HUES48 (cell line): ENCODE measurements around the gene SUGP2.
"Not testable (repeated sequence)": the region's sequence is repeated elsewhere in the genome, so short reads cannot be mapped to it uniquely, and the experiment has no call there.

ENCODE experiments used
- H3K27ac ChIP-seq: one replicate; pipeline ENCODE4 v1.7.0; 2013; ENCODE audit warnings: low read depth, low read length, inconsistent platforms
- H3K27me3 ChIP-seq: 2 replicates; pipeline ENCODE4 v1.6.1; 2013; ENCODE audit warnings: mild to moderate bottlenecking, low read length; ENCODE audit not compliant: control insufficient read depth, insufficient read depth
- H3K36me3 ChIP-seq: 2 replicates; pipeline ENCODE4 v1.6.1; 2013; ENCODE audit warnings: low read length; ENCODE audit not compliant: control insufficient read depth, insufficient read depth
- H3K4me1 ChIP-seq: 2 replicates; pipeline ENCODE4 v1.6.1; 2013; ENCODE audit warnings: mild to moderate bottlenecking, low read length; ENCODE audit not compliant: control insufficient read depth, insufficient read depth
- H3K4me3 ChIP-seq: 2 replicates; pipeline ENCODE4 v1.5.1; 2013; ENCODE audit warnings: mild to moderate bottlenecking, low read depth, low read length
- H3K9ac ChIP-seq: 2 replicates; pipeline ENCODE4 v1.6.1; 2013; ENCODE audit warnings: mild to moderate bottlenecking, low read depth, low read length, moderate library complexity
- H3K9me3 ChIP-seq: 2 replicates; pipeline ENCODE4 v1.6.1; 2013; ENCODE audit warnings: low read length; ENCODE audit not compliant: control insufficient read depth, insufficient read depth

The SUGP2 gene

DNA sequence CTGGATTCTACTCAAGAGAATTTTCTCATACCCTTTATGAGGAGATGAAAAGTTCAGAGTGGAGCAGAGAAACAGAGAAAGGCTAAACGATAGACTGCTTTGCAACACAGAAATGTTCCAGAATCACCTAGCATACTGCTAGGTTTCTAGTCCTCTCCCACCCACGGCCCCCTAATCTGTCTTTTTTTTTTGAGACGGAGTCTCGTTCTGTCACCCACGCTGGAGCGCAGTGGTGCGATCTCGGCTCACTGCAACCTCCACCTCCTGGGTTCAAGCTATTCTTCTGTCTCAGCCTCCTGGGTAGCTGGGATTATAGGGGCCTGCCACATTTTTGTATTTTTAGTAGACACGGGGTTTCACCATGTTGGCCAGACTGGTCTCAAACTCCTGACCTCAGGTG, 4.8 kb downstream of the SUGP2 start:
- no peaks in the 10 kb centered on the region for H3K27me3 ChIP-seq
- H3K9me3 ChIP-seq: no peaks in the 10 kb centered on the region
- H3K36me3 ChIP-seq: peaks cover 75% of the 10 kb centered on the region
- H3K27ac ChIP-seq: no peak overlapping the region
- H3K4me1 ChIP-seq: no peaks in the 10 kb centered on the region
- no peak overlapping the region for H3K4me3 ChIP-seq
- no peak overlapping the region for H3K9ac ChIP-seq

DNA sequence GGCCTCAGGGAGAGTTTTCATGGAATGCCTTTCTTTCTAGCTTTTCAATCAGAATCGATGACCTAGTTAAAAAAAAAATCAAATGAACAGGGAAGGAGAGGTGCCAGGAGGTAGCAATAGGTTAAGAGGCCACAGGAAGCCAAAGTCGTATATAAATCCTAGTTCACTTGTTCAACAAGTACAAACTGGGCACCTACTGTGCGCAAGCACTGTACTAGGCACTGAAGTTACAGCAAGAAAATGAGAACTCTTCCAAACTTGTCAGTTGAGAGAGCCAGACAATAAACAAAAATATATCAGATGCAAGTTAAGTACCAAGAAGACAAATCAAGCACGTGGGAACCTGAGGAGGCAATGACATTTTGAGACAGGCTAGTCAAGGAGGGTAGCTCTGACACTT, 6.1 kb downstream of the SUGP2 start:
- no peaks in the 10 kb centered on the region for H3K4me1 ChIP-seq
- no peak overlapping the region for H3K27ac ChIP-seq
- H3K36me3 ChIP-seq: peaks cover 88% of the 10 kb centered on the region
- H3K9me3 ChIP-seq: no peaks in the 10 kb centered on the region
- no peaks in the 10 kb centered on the region for H3K27me3 ChIP-seq
- H3K9ac ChIP-seq: no peak overlapping the region
- no peak overlapping the region for H3K4me3 ChIP-seq

DNA sequence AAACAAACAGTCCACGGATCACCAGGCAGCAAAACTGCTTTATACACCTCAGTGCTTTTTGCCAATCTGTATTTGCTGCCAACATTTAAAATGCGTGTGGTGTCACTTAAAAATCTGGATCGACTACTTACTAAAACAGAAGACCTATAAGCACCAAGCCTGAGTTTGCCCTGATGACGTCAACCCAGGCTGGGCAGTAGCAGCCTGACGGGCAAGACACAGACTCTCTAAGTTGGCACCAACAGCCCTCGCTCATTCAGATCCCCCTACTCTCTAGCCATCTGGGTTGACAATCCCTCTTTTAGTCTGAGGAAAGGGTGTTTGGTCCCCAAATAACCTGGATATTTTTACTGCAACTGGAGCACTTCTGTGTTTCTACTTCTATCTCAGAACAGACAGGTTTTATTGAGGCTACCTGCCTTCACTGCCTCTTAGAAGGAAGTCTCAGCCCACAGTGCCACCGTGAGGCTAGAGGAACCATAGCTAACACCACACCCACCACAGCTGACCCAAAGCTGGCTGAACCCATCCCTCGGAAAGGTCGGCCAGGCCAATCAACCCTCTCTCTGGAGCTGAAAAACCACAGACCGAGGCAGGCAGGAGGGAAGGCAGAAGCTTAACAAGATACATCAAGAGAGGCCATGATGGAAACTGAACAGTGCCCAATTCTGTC, 6.9 kb downstream of the SUGP2 start:
- H3K4me3 ChIP-seq: no peak overlapping the region
- no peaks in the 10 kb centered on the region for H3K27me3 ChIP-seq
- H3K27ac ChIP-seq: no peak overlapping the region
- no peaks in the 10 kb centered on the region for H3K9me3 ChIP-seq
- no peaks in the 10 kb centered on the region for H3K4me1 ChIP-seq
- H3K9ac ChIP-seq: no peak overlapping the region
- H3K36me3 ChIP-seq: peaks cover 91% of the 10 kb centered on the region

- H3K27ac ChIP-seq: no peak overlapping the region
Measured at GRCh38 chr19:19025861-19026260, 7.5 kb downstream of the SUGP2 start.

GRCh38 chr19:19023376-19023775, 9.9 kb downstream of the SUGP2 start:
- H3K27me3 ChIP-seq, H3K9ac ChIP-seq, H3K9me3 ChIP-seq, H3K4me1 ChIP-seq, H3K27ac ChIP-seq, H3K4me3 ChIP-seq: not testable (repeated sequence)
- H3K36me3 ChIP-seq: peaks cover 82% of the 10 kb centered on the region

More at GRCh38 chr19:19025861-19026260, 7.5 kb downstream of the SUGP2 start:
- Histone ChIP-seq H3K4me1 (no peaks in the 10 kb centered on the region), H3K36me3 (peaks cover 91% of the 10 kb centered on the region), H3K9me3 (no peaks in the 10 kb centered on the region), H3K9ac (no peak overlapping the region), H3K27me3 (no peaks in the 10 kb centered on the region), H3K4me3 (no peak overlapping the region)

DNA sequence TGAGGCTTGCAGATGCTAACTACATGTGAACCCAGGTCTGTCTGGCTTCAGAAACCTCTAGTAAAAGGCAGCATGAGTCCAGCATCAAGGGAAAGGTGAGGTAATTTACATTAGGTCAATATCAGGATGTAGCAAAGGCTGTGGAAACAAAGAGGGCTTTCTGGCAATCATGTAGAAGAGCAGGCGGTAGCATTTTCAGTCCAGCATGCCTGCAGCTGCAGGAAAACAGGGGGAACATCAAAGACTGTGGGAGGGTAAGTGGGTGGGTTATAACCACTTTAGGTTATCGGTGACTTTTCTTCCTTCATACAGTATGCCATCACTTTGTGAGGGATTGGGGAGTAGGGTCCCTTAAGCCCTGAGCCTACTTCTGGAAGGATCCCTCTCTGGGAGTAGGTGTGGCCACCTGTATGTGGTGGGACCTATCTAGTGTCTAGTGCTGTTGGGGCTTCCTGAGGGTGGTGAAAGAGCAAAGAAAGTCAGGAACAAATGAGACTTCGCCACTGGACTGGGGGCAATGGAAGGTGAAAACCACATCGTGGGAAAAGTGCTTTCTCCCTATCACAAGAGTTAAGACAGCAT, 10.8 kb downstream of the SUGP2 start:
- no peak overlapping the region for H3K9ac ChIP-seq
- no peak overlapping the region for H3K27ac ChIP-seq
- H3K4me3 ChIP-seq: no peak overlapping the region
- H3K4me1 ChIP-seq: no peaks in the 10 kb centered on the region
- no peaks in the 10 kb centered on the region for H3K27me3 ChIP-seq
- no peaks in the 10 kb centered on the region for H3K9me3 ChIP-seq
- H3K36me3 ChIP-seq: peaks cover 83% of the 10 kb centered on the region

- Histone ChIP-seq H3K36me3 (peaks cover 83% of the 10 kb centered on the region), H3K4me1 (no peaks in the 10 kb centered on the region), H3K9ac (no peak overlapping the region), H3K9me3 (no peaks in the 10 kb centered on the region), H3K4me3 (no peak overlapping the region), H3K27ac (no peak overlapping the region), H3K27me3 (no peaks in the 10 kb centered on the region)
Measured at GRCh38 chr19:19021115-19021514, 12.2 kb downstream of the SUGP2 start.

- Histone ChIP-seq H3K27ac (no peak overlapping the region), H3K4me1 (no peaks in the 10 kb centered on the region), H3K9ac (no peak overlapping the region), H3K4me3 (no peak overlapping the region), H3K9me3 (no peaks in the 10 kb centered on the region), H3K27me3 (no peaks in the 10 kb centered on the region), H3K36me3 (peaks cover 89% of the 10 kb centered on the region)
Measured at GRCh38 chr19:19010551-19010950, 22.8 kb downstream of the SUGP2 start.

DNA sequence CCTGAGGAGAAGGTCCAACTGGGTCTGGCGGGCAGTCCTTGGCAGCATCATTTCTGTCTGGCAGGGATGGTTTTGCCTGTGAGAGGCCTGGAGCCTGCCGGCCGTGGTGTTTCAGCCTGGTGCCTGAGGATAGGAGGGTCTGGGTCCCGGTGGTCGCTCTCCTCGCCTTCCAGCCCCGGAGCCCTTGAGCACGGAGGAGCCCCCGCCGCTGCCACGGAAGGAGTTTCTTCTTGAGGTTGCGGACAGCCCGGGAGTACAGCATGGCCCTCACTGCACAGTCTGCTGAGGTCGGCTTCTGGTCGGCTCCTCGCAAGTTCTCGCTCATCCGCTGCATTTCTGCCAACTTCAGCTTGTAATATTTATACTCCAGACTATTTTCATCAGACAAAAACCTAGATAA, 23.4 kb downstream of the SUGP2 start:
- no peaks in the 10 kb centered on the region for H3K9me3 ChIP-seq
- H3K4me3 ChIP-seq: no peak overlapping the region
- no peak overlapping the region for H3K9ac ChIP-seq
- no peaks in the 10 kb centered on the region for H3K27me3 ChIP-seq
- H3K36me3 ChIP-seq: peaks cover 90% of the 10 kb centered on the region
- H3K4me1 ChIP-seq: no peaks in the 10 kb centered on the region
- no peak overlapping the region for H3K27ac ChIP-seq

GRCh38 chr19:19006213-19006612, 27.1 kb downstream of the SUGP2 start:
- H3K4me1 ChIP-seq: no peaks in the 10 kb centered on the region
- peaks cover 88% of the 10 kb centered on the region for H3K36me3 ChIP-seq
- no peaks in the 10 kb centered on the region for H3K9me3 ChIP-seq
- H3K9ac ChIP-seq: no peak overlapping the region
- no peak overlapping the region for H3K27ac ChIP-seq
- H3K27me3 ChIP-seq: no peaks in the 10 kb centered on the region
- H3K4me3 ChIP-seq: no peak overlapping the region

GRCh38 chr19:19004144-19004543, 29.2 kb downstream of the SUGP2 start:
- Histone ChIP-seq H3K4me1 (no peaks in the 10 kb centered on the region), H3K9me3 (no peaks in the 10 kb centered on the region), H3K4me3 (no peak overlapping the region), H3K36me3 (peaks cover 86% of the 10 kb centered on the region), H3K27me3 (no peaks in the 10 kb centered on the region), H3K9ac (no peak overlapping the region), H3K27ac (no peak overlapping the region)
